Panc1 (cell line): Measurements from ENCODE around the gene ZNF609.

ENCODE experiments used
- POLR2AphosphoS5 ChIP-seq: IDR thresholded peaks from 2 replicates; pipeline ENCODE4 v1.6.1; 2012; ENCODE audit warnings: mild to moderate bottlenecking, low read depth, low read length, moderate library complexity
- SIN3A ChIP-seq: IDR thresholded peaks from 2 replicates; pipeline ENCODE4 v1.6.1; 2012; ENCODE audit warnings: low read depth, mild to moderate bottlenecking, low read length, moderate library complexity, borderline replicate concordance; ENCODE audit not compliant: insufficient read depth
- TCF7L2 ChIP-seq: IDR thresholded peaks from 2 replicates; pipeline ENCODE4 v1.6.1; 2011; ENCODE audit warnings: mild to moderate bottlenecking, low read depth, low read length, inconsistent platforms
- TF ChIP-seq, protein P1 (sequence below): fragments of 450-650 bp; IDR thresholded peaks from 2 replicates; pipeline ENCODE4 v1.5.1; 2017; ENCODE audit warnings: mild to moderate bottlenecking

DNA sequence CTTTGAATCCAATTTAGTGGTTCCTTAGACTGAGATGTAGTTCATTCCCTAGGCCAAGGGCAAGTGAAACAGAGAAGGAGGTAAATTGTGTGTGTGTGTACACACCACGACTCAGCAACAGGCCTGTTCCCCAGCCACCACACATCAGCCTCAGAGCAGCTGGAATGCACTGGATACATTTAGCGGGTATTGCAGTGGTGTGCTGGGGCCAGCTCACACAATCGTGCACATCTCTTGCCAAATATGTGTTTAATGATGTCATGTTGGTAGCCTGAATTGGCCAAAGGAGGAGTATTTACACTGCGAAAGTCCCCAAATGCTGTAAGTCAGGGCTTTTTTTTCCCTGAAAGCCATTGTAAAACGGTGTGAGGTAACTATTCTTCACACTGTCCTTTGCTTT, 232.8 kb downstream of the ZNF609 start:
- TF ChIP-seq, protein P1, sequence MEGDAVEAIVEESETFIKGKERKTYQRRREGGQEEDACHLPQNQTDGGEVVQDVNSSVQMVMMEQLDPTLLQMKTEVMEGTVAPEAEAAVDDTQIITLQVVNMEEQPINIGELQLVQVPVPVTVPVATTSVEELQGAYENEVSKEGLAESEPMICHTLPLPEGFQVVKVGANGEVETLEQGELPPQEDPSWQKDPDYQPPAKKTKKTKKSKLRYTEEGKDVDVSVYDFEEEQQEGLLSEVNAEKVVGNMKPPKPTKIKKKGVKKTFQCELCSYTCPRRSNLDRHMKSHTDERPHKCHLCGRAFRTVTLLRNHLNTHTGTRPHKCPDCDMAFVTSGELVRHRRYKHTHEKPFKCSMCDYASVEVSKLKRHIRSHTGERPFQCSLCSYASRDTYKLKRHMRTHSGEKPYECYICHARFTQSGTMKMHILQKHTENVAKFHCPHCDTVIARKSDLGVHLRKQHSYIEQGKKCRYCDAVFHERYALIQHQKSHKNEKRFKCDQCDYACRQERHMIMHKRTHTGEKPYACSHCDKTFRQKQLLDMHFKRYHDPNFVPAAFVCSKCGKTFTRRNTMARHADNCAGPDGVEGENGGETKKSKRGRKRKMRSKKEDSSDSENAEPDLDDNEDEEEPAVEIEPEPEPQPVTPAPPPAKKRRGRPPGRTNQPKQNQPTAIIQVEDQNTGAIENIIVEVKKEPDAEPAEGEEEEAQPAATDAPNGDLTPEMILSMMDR, result no peak
- TF ChIP-seq POLR2AphosphoS5 (no peak), TCF7L2 (no peak), SIN3A (no peak)
